ENCODE measurements around the gene MANSC4. TPM values are rescaled to one million over a fixed set of nuclear protein-coding genes. Genes with fewer than 3 reads are reported as not detected.

Gene MANSC4
- total and polyA plus RNA-seq, 2 experiments from 2014 or later = not detected

DNA sequence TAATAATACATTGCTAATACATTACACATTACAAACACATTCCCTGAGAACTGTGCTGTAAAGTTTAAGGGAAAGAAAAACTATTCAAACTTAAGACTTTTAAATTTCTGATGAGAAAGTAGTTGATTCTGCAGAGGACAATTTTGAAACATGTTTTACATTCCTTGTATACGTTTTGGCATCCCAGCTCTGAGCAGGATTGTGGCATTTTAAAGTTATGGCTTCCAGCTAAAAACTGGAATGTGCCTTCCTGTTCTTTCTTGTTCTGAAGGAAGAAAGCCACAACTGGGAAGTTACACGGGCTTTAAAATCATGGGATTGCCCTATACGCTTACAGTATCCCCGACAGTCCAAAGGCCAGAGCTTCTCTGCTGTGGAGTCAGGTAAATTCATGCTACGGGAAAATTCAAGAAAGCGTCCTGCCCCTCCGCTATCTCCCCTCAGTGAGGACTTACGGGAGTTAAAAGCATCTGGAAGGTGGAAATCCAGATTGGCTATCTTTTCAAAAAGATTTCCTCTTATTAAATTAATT lies 10.8 kb downstream of the MANSC4 start:
- ATAC-seq (no peak), DNase-seq (ENCODE audit: low spot score) (no peak)
- H3K27me3 ChIP-seq (ENCODE audit: insufficient read depth) = no peaks in the 10 kb centered on the region
- H3K9me2 ChIP-seq (ENCODE audit: insufficient read depth) = no peaks in the 10 kb centered on the region
- H3K4me3 ChIP-seq = no peak overlapping the region
- Mint-ChIP-seq H3K36me3 (ENCODE audit: low read depth) (no peaks in the 10 kb centered on the region), H3K27ac (no peak overlapping the region), H3K4me3 (no peak overlapping the region), H3K4me1 (no peaks in the 10 kb centered on the region), H3K9me3 (no peaks in the 10 kb centered on the region), H3K27me3 (ENCODE audit: insufficient read depth, low read depth, poor library complexity) (peaks cover 1% of the 10 kb centered on the region)
- no peaks in the 10 kb centered on the region for H3F3A ChIP-seq (replicated peaks; ENCODE audit: low read depth)
- H4K20me1 ChIP-seq (replicated peaks; ENCODE audit: insufficient read depth) = 0 out of 2 replicates have a peak, but pooled peaks cover 4% of the 10 kb centered on the region
- H3K36me3 ChIP-seq (ENCODE audit: insufficient read depth) = no peaks in the 10 kb centered on the region
- TF ChIP-seq EZH2phosphoT487 (IDR thresholded peaks at IDR 0.05; ENCODE audit: unreplicated experiment) = no peak
- TF ChIP-seq CREB1 (CRISPR knock-in tag; IDR thresholded peaks at IDR 0.05; ENCODE audit: low read depth) = no peak
- no peak for TF ChIP-seq STAT1 (IDR thresholded peaks at IDR 0.05; ENCODE audit: unreplicated experiment)
- no peak for TF ChIP-seq ZNF331 (CRISPR knock-in tag; IDR thresholded peaks at IDR 0.05; ENCODE audit: low read depth)
- no peak for TF ChIP-seq JUNB (IDR thresholded peaks at IDR 0.05; ENCODE audit: unreplicated experiment)
- TF ChIP-seq, protein P1, sequence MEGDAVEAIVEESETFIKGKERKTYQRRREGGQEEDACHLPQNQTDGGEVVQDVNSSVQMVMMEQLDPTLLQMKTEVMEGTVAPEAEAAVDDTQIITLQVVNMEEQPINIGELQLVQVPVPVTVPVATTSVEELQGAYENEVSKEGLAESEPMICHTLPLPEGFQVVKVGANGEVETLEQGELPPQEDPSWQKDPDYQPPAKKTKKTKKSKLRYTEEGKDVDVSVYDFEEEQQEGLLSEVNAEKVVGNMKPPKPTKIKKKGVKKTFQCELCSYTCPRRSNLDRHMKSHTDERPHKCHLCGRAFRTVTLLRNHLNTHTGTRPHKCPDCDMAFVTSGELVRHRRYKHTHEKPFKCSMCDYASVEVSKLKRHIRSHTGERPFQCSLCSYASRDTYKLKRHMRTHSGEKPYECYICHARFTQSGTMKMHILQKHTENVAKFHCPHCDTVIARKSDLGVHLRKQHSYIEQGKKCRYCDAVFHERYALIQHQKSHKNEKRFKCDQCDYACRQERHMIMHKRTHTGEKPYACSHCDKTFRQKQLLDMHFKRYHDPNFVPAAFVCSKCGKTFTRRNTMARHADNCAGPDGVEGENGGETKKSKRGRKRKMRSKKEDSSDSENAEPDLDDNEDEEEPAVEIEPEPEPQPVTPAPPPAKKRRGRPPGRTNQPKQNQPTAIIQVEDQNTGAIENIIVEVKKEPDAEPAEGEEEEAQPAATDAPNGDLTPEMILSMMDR (conservative IDR thresholded peaks at IDR 0.05; ENCODE audit: low read depth in 2 of 2) = no peak
- no peak for TF ChIP-seq EZH2 (IDR thresholded peaks at IDR 0.05; ENCODE audit: low read depth, unreplicated experiment)
- no peak for TF ChIP-seq ZNF114 (CRISPR knock-in tag; IDR thresholded peaks at IDR 0.05)
- TF ChIP-seq POLR2AphosphoS5 (IDR thresholded peaks at IDR 0.05; ENCODE audit: low read depth) = no peak
- TF ChIP-seq, protein P2, sequence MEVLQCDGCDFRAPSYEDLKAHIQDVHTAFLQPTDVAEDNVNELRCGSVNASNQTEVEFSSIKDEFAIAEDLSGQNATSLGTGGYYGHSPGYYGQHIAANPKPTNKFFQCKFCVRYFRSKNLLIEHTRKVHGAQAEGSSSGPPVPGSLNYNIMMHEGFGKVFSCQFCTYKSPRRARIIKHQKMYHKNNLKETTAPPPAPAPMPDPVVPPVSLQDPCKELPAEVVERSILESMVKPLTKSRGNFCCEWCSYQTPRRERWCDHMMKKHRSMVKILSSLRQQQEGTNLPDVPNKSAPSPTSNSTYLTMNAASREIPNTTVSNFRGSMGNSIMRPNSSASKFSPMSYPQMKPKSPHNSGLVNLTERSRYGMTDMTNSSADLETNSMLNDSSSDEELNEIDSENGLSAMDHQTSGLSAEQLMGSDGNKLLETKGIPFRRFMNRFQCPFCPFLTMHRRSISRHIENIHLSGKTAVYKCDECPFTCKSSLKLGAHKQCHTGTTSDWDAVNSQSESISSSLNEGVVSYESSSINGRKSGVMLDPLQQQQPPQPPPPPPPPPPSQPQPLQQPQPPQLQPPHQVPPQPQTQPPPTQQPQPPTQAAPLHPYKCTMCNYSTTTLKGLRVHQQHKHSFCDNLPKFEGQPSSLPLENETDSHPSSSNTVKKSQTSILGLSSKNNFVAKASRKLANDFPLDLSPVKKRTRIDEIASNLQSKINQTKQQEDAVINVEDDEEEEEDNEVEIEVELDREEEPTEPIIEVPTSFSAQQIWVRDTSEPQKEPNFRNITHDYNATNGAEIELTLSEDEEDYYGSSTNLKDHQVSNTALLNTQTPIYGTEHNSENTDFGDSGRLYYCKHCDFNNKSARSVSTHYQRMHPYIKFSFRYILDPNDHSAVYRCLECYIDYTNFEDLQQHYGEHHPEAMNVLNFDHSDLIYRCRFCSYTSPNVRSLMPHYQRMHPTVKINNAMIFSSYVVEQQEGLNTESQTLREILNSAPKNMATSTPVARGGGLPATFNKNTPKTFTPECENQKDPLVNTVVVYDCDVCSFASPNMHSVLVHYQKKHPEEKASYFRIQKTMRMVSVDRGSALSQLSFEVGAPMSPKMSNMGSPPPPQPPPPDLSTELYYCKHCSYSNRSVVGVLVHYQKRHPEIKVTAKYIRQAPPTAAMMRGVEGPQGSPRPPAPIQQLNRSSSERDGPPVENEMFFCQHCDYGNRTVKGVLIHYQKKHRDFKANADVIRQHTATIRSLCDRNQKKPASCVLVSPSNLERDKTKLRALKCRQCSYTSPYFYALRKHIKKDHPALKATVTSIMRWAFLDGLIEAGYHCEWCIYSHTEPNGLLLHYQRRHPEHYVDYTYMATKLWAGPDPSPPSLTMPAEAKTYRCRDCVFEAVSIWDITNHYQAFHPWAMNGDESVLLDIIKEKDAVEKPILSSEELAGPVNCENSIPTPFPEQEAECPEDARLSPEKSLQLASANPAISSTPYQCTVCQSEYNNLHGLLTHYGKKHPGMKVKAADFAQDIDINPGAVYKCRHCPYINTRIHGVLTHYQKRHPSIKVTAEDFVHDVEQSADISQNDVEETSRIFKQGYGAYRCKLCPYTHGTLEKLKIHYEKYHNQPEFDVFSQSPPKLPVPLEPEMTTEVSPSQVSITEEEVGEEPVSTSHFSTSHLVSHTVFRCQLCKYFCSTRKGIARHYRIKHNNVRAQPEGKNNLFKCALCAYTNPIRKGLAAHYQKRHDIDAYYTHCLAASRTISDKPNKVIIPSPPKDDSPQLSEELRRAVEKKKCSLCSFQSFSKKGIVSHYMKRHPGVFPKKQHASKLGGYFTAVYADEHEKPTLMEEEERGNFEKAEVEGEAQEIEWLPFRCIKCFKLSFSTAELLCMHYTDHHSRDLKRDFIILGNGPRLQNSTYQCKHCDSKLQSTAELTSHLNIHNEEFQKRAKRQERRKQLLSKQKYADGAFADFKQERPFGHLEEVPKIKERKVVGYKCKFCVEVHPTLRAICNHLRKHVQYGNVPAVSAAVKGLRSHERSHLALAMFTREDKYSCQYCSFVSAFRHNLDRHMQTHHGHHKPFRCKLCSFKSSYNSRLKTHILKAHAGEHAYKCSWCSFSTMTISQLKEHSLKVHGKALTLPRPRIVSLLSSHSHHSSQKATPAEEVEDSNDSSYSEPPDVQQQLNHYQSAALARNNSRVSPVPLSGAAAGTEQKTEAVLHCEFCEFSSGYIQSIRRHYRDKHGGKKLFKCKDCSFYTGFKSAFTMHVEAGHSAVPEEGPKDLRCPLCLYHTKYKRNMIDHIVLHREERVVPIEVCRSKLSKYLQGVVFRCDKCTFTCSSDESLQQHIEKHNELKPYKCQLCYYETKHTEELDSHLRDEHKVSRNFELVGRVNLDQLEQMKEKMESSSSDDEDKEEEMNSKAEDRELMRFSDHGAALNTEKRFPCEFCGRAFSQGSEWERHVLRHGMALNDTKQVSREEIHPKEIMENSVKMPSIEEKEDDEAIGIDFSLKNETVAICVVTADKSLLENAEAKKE (CRISPR knock-in tag; IDR thresholded peaks at IDR 0.05) = no peak
- TF ChIP-seq NANOG (IDR thresholded peaks at IDR 0.05; ENCODE audit: borderline replicate concordance) = no peak
- TF ChIP-seq, protein P3, sequence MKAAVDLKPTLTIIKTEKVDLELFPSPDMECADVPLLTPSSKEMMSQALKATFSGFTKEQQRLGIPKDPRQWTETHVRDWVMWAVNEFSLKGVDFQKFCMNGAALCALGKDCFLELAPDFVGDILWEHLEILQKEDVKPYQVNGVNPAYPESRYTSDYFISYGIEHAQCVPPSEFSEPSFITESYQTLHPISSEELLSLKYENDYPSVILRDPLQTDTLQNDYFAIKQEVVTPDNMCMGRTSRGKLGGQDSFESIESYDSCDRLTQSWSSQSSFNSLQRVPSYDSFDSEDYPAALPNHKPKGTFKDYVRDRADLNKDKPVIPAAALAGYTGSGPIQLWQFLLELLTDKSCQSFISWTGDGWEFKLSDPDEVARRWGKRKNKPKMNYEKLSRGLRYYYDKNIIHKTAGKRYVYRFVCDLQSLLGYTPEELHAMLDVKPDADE (IDR thresholded peaks at IDR 0.05) = no peak
- TF ChIP-seq REST (IDR thresholded peaks at IDR 0.05; ENCODE audit: unreplicated experiment) = no peak
- H3K27ac ChIP-seq (ENCODE audit: low read depth) = no peak overlapping the region
- no peak overlapping the region for H3K4me2 ChIP-seq
- H2AFZ ChIP-seq = no peak overlapping the region
- H3K4me1 ChIP-seq (ENCODE audit: insufficient read depth) = no peaks in the 10 kb centered on the region
- no peaks in the 10 kb centered on the region for H3K79me2 ChIP-seq (replicated peaks; ENCODE audit: insufficient read depth)
